WTC11 (cell line): ENCODE data around the gene CAPN3.

Source experiments
- ATF2 ChIP-seq: sonication (generic); formaldehyde crosslinking; IDR thresholded peaks from 2 replicates; pipeline ENCODE4 v1.8.1; 2022; ENCODE audit warnings: low read depth, missing genetic modification reagents, borderline replicate concordance
- CTCF ChIP-seq: fragments of 200-600 bp; IDR thresholded peaks from 2 replicates; pipeline ENCODE4 v1.8.0; 2022; ENCODE audit warnings: antibody characterized with exemption
- ELF4 ChIP-seq: sonication (generic); formaldehyde crosslinking; IDR thresholded peaks from 2 replicates; pipeline ENCODE4 v1.8.1; 2022; ENCODE audit warnings: low read depth, mild to moderate bottlenecking, moderate library complexity, missing genetic modification reagents
- HMGXB4 ChIP-seq: sonication (generic); formaldehyde crosslinking; IDR thresholded peaks from 2 replicates; pipeline ENCODE4 v1.8.1; 2023; ENCODE audit warnings: mild to moderate bottlenecking, moderate library complexity, missing genetic modification reagents
- MAX ChIP-seq: sonication (generic); formaldehyde crosslinking; IDR thresholded peaks from 2 replicates; pipeline ENCODE4 v1.8.0; 2022; ENCODE audit warnings: mild to moderate bottlenecking, missing genetic modification reagents
- MLX ChIP-seq: sonication (generic); formaldehyde crosslinking; IDR thresholded peaks from 2 replicates; pipeline ENCODE4 v1.8.1; 2023; ENCODE audit warnings: mild to moderate bottlenecking, missing genetic modification reagents, moderate library complexity
- MYBL2 ChIP-seq: sonication (generic); formaldehyde crosslinking; IDR thresholded peaks from 2 replicates; pipeline ENCODE4 v1.8.1; 2023; ENCODE audit warnings: mild to moderate bottlenecking, moderate library complexity, missing genetic modification reagents
- SMAD3 ChIP-seq: sonication (generic); formaldehyde crosslinking; IDR thresholded peaks from 2 replicates; pipeline ENCODE4 v1.8.0; 2022; ENCODE audit warnings: missing genetic modification reagents, mild to moderate bottlenecking, borderline replicate concordance
- SP1 ChIP-seq: sonication (generic); formaldehyde crosslinking; conservative IDR thresholded peaks from 2 replicates; pipeline ENCODE4 v1.8.1; 2022; ENCODE audit warnings: missing genetic modification reagents
- USF2 ChIP-seq: sonication (generic); formaldehyde crosslinking; IDR thresholded peaks from 2 replicates; pipeline ENCODE4 v1.8.1; 2023; ENCODE audit warnings: mild to moderate bottlenecking, missing genetic modification reagents, moderate library complexity
- ZNF232 ChIP-seq: sonication (generic); formaldehyde crosslinking; IDR thresholded peaks from 2 replicates; pipeline ENCODE4 v1.8.0; 2022; ENCODE audit warnings: mild to moderate bottlenecking, missing genetic modification reagents
- ZNF416 ChIP-seq: fragments of 250-450 bp; sonication (Bioruptor Pico); IDR thresholded peaks from 2 replicates; pipeline ENCODE4 v1.9.0; 2021; ENCODE audit warnings: mild to moderate bottlenecking, inconsistent platforms
- ZNF671 ChIP-seq: fragments of 250-450 bp; sonication (Bioruptor Pico); IDR thresholded peaks from 2 replicates; pipeline ENCODE4 v1.8.0; 2021; ENCODE audit warnings: mild to moderate bottlenecking
- TF ChIP-seq, protein P1 (sequence below): sonication (generic); formaldehyde crosslinking; IDR thresholded peaks from 2 replicates; pipeline ENCODE4 v1.8.0; 2022; ENCODE audit warnings: mild to moderate bottlenecking, missing genetic modification reagents

- TF ChIP-seq ELF4 (CRISPR knock-in tag) (no peak), CTCF (no peak), MAX (CRISPR knock-in tag) (no peak), ATF2 (CRISPR knock-in tag) (no peak), ZNF416 (no peak), USF2 (no peak), MLX (CRISPR knock-in tag) (no peak), ZNF232 (CRISPR knock-in tag) (no peak), MYBL2 (no peak), SMAD3 (CRISPR knock-in tag) (no peak), HMGXB4 (CRISPR knock-in tag) (no peak), ZNF671 (no peak), SP1 (CRISPR knock-in tag) (no peak)
- TF ChIP-seq, protein P1, sequence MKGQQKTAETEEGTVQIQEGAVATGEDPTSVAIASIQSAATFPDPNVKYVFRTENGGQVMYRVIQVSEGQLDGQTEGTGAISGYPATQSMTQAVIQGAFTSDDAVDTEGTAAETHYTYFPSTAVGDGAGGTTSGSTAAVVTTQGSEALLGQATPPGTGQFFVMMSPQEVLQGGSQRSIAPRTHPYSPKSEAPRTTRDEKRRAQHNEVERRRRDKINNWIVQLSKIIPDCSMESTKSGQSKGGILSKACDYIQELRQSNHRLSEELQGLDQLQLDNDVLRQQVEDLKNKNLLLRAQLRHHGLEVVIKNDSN: no peak
Measured at GRCh38 chr15:42444415-42445063, 85.2 kb downstream of the CAPN3 start.
